WTC11 (cell line): Measurements from ENCODE around the gene MRPS14. TPM values are rescaled to one million over a fixed set of nuclear protein-coding genes. Genes with fewer than 3 reads are reported as not detected.

ENCODE experiments used
- ATAC-seq: fragments of 200-7000 bp; cut with Tn5 transposase; 2 replicates; pipeline ENCODE4 v1.10.0; 2021; ENCODE audit warnings: mild to moderate bottlenecking, moderate library complexity
- CTCF ChIA-PET: fragments of 300-600 bp; sonication (Branson Sonifier 250); formaldehyde crosslinking; loops from one replicate; lab custom pipeline; 2021; ENCODE audit warnings: antibody characterized with exemption; lab: Charles Lee
- POLR2A ChIA-PET: fragments of 350-600 bp; sonication (Branson Sonifier 250); formaldehyde crosslinking; loops from one replicate; lab custom pipeline; 2021; ENCODE audit warnings: antibody characterized with exemption; lab: Charles Lee
- DNase-seq: peaks from one replicate; pipeline ENCODE4 v3.0.0; 2021; ENCODE audit warnings: low spot score
- H3K27ac Mint-ChIP-seq: 2 replicates; pipeline ENCODE4 v1.8.0; 2021; ENCODE audit warnings: mixed read lengths
- H3K27me3 Mint-ChIP-seq: 2 replicates; pipeline ENCODE4 v1.8.0; 2021; ENCODE audit warnings: low read depth, mild to moderate bottlenecking, moderate library complexity, mixed read lengths
- H3K36me3 Mint-ChIP-seq: 2 replicates; pipeline ENCODE4 v1.8.0; 2021; ENCODE audit warnings: mixed read lengths
- H3K4me1 Mint-ChIP-seq: 2 replicates; pipeline ENCODE4 v1.8.0; 2022; ENCODE audit warnings: mixed read lengths
- H3K4me3 Mint-ChIP-seq: 2 replicates; pipeline ENCODE4 v1.8.0; 2021; ENCODE audit warnings: mild to moderate bottlenecking, moderate library complexity, mixed read lengths
- H3K9me3 Mint-ChIP-seq: 2 replicates; pipeline ENCODE4 v1.8.0; 2021; ENCODE audit warnings: mixed read lengths
- ATF1 ChIP-seq: sonication (generic); formaldehyde crosslinking; IDR thresholded peaks from 2 replicates; pipeline ENCODE4 v1.8.1; 2023; ENCODE audit warnings: mild to moderate bottlenecking, moderate library complexity, missing genetic modification reagents
- ETV6 ChIP-seq: sonication (generic); formaldehyde crosslinking; IDR thresholded peaks from 2 replicates; pipeline ENCODE4 v1.8.1; 2022; ENCODE audit warnings: mild to moderate bottlenecking, missing genetic modification reagents
- FOXK1 ChIP-seq: sonication (generic); formaldehyde crosslinking; IDR thresholded peaks from 2 replicates; pipeline ENCODE4 v1.8.0; 2022; ENCODE audit warnings: mild to moderate bottlenecking, moderate library complexity, missing genetic modification reagents
- GABPB1 ChIP-seq: sonication (generic); formaldehyde crosslinking; IDR thresholded peaks from 2 replicates; pipeline ENCODE4 v1.8.1; 2023; ENCODE audit warnings: mild to moderate bottlenecking, missing genetic modification reagents
- IRF2 ChIP-seq: sonication (generic); formaldehyde crosslinking; IDR thresholded peaks from 2 replicates; pipeline ENCODE4 v1.8.0; 2022; ENCODE audit warnings: low read depth, missing genetic modification reagents, borderline replicate concordance
- NFE2L1 ChIP-seq: sonication (generic); formaldehyde crosslinking; IDR thresholded peaks from 2 replicates; pipeline ENCODE4 v1.8.1; 2023; ENCODE audit warnings: missing genetic modification reagents
- NR1H2 ChIP-seq: sonication (generic); formaldehyde crosslinking; IDR thresholded peaks from 2 replicates; pipeline ENCODE4 v1.9.0; 2021; ENCODE audit warnings: mild to moderate bottlenecking, moderate library complexity, missing genetic modification reagents
- PRDM15 ChIP-seq: sonication (generic); formaldehyde crosslinking; IDR thresholded peaks from 2 replicates; pipeline ENCODE4 v1.8.0; 2022; ENCODE audit warnings: missing genetic modification reagents
- PRRX2 ChIP-seq: fragments of 250-450 bp; sonication (Bioruptor Pico); IDR thresholded peaks from 2 replicates; pipeline ENCODE4 v1.8.0; 2021; ENCODE audit warnings: mild to moderate bottlenecking
- RORB ChIP-seq: fragments of 250-450 bp; sonication (Bioruptor Pico); IDR thresholded peaks from 2 replicates; pipeline ENCODE4 v1.9.0; 2021; ENCODE audit warnings: mild to moderate bottlenecking
- SMAD3 ChIP-seq: sonication (generic); formaldehyde crosslinking; IDR thresholded peaks from 2 replicates; pipeline ENCODE4 v1.8.0; 2022; ENCODE audit warnings: missing genetic modification reagents, mild to moderate bottlenecking, borderline replicate concordance
- SOX15 ChIP-seq: fragments of 250-450 bp; sonication (Bioruptor Pico); IDR thresholded peaks from 2 replicates; pipeline ENCODE4 v1.9.0; 2021; ENCODE audit warnings: mild to moderate bottlenecking
- SP1 ChIP-seq: sonication (generic); formaldehyde crosslinking; conservative IDR thresholded peaks from 2 replicates; pipeline ENCODE4 v1.8.1; 2022; ENCODE audit warnings: missing genetic modification reagents
- STAT6 ChIP-seq: sonication (generic); formaldehyde crosslinking; conservative IDR thresholded peaks from 2 replicates; pipeline ENCODE4 v1.8.1; 2023; ENCODE audit warnings: mild to moderate bottlenecking, low read depth, missing genetic modification reagents, moderate library complexity
- ZBTB21 ChIP-seq: sonication (generic); formaldehyde crosslinking; IDR thresholded peaks from 2 replicates; pipeline ENCODE4 v1.8.1; 2023; ENCODE audit warnings: mild to moderate bottlenecking, missing genetic modification reagents, borderline replicate concordance
- ZNF121 ChIP-seq: sonication (generic); formaldehyde crosslinking; IDR thresholded peaks from 2 replicates; pipeline ENCODE4 v1.8.0; 2023; ENCODE audit warnings: missing genetic modification reagents
- ZNF138 ChIP-seq: sonication (generic); formaldehyde crosslinking; conservative IDR thresholded peaks from 2 replicates; pipeline ENCODE4 v1.8.1; 2022; ENCODE audit warnings: mild to moderate bottlenecking, moderate library complexity, missing genetic modification reagents
- ZNF232 ChIP-seq: sonication (generic); formaldehyde crosslinking; IDR thresholded peaks from 2 replicates; pipeline ENCODE4 v1.8.0; 2022; ENCODE audit warnings: mild to moderate bottlenecking, missing genetic modification reagents
- ZNF416 ChIP-seq: fragments of 250-450 bp; sonication (Bioruptor Pico); IDR thresholded peaks from 2 replicates; pipeline ENCODE4 v1.9.0; 2021; ENCODE audit warnings: mild to moderate bottlenecking, inconsistent platforms
- ZNF671 ChIP-seq: fragments of 250-450 bp; sonication (Bioruptor Pico); IDR thresholded peaks from 2 replicates; pipeline ENCODE4 v1.8.0; 2021; ENCODE audit warnings: mild to moderate bottlenecking
- total RNA-seq: library from RNA; stranded (reverse); gene quantifications from 3 replicates; pipeline ENCODE4 v1.2.3, GENCODE V29; 2021
- TF ChIP-seq, protein P1 (sequence below): sonication (generic); formaldehyde crosslinking; IDR thresholded peaks from 2 replicates; pipeline ENCODE4 v1.8.1; 2023; ENCODE audit warnings: mild to moderate bottlenecking, moderate library complexity, missing genetic modification reagents
- TF ChIP-seq, protein P2 (sequence below): fragments of 200-600 bp; IDR thresholded peaks from 2 replicates; pipeline ENCODE4 v1.8.0; 2022; ENCODE audit warnings: antibody characterized with exemption
- TF ChIP-seq, protein P3 (sequence below): sonication (generic); formaldehyde crosslinking; IDR thresholded peaks from 2 replicates; pipeline ENCODE4 v1.8.0; 2023; ENCODE audit warnings: mild to moderate bottlenecking, missing genetic modification reagents

The MRPS14 gene
- total RNA-seq, 1 experiment from 2014 or later = 30.4 TPM

DNA sequence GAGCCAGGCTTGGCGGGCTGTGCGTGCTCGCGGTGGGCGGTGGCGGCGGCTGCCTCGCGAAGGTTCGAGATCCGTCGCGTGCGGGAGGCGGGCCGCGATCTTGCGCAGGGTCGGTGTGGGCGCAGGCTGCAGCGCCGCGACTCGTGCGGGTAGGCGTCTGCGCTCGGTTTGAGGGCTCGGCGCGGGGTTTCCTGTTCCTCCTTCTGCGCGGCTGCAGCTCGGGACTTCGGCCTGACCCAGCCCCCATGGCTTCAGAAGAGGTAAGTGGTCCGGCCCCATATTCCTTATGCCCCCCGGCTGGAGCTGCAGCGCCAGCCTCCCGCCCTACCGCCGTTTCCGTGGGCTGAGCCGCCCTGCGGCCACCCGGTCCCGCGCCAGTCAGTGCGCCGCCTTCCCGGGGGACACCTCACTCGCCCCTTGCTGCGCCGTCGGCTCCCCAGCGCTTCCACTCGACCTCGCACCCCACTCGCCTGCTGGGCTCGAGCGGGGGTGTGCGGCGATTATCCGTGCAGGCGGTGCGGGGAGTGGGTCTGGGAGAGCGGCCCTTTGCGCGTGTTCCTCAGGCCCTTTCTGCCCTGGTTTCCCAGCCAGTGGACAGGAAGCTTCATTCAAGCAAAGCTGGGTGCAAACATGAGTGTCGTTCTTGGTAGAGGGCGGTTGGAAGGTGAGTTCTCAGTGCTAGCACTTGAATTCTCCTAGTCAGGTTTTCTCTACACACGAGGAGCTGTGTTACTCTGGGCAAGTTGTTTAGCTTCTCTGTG is 23.1 kb downstream of the MRPS14 start, which contains the start of gene CACYBP (continued):
- TF ChIP-seq GABPB1 (CRISPR knock-in tag) (0 out of 2 replicates have a peak, but pooled peaks have one; percentile 52), PRRX2 (CRISPR knock-in tag) (no peak), ATF1 (CRISPR knock-in tag) (no peak; the same call in 1 of the 2 replicates), NR1H2 (CRISPR knock-in tag) (no peak), PRDM15 (CRISPR knock-in tag) (0 out of 2 replicates have a peak, but pooled peaks have one; percentile 5), ZNF232 (CRISPR knock-in tag) (peak; percentile 88), ZNF671 (no peak), SMAD3 (CRISPR knock-in tag) (peak; percentile 47), ZNF121 (CRISPR knock-in tag) (no peak), IRF2 (no peak), SP1 (CRISPR knock-in tag) (peak; percentile 81; the same call in 1 of the 2 replicates)
- TF ChIP-seq, protein P1, sequence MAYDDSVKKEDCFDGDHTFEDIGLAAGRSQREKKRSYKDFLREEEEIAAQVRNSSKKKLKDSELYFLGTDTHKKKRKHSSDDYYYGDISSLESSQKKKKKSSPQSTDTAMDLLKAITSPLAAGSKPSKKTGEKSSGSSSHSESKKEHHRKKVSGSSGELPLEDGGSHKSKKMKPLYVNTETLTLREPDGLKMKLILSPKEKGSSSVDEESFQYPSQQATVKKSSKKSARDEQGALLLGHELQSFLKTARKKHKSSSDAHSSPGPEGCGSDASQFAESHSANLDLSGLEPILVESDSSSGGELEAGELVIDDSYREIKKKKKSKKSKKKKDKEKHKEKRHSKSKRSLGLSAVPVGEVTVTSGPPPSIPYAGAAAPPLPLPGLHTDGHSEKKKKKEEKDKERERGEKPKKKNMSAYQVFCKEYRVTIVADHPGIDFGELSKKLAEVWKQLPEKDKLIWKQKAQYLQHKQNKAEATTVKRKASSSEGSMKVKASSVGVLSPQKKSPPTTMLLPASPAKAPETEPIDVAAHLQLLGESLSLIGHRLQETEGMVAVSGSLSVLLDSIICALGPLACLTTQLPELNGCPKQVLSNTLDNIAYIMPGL (CRISPR knock-in tag) = peak; percentile 86; the same call in 1 of the 2 replicates
- TF ChIP-seq, protein P2, sequence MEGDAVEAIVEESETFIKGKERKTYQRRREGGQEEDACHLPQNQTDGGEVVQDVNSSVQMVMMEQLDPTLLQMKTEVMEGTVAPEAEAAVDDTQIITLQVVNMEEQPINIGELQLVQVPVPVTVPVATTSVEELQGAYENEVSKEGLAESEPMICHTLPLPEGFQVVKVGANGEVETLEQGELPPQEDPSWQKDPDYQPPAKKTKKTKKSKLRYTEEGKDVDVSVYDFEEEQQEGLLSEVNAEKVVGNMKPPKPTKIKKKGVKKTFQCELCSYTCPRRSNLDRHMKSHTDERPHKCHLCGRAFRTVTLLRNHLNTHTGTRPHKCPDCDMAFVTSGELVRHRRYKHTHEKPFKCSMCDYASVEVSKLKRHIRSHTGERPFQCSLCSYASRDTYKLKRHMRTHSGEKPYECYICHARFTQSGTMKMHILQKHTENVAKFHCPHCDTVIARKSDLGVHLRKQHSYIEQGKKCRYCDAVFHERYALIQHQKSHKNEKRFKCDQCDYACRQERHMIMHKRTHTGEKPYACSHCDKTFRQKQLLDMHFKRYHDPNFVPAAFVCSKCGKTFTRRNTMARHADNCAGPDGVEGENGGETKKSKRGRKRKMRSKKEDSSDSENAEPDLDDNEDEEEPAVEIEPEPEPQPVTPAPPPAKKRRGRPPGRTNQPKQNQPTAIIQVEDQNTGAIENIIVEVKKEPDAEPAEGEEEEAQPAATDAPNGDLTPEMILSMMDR = no peak
- TF ChIP-seq, all 79 proteins: peak for 23

- POLR2A ChIA-PET = interaction anchor here (0.6 to 3.8 kb wide), 14 partner anchors 12 to 977 kb away, joined by 3 to 27 read pairs (median 4); partner anchors contain the start of genes MRPS14 and RC3H1
- Mint-ChIP-seq H3K4me1 (peaks cover 32% of the 10 kb centered on the region), H3K9me3 (no peaks in the 10 kb centered on the region), H3K4me3 (no peak overlapping the region), H3K27me3 (no peaks in the 10 kb centered on the region), H3K27ac (no peak overlapping the region), H3K36me3 (0 out of 2 replicates have a peak, but pooled peaks cover 5% of the 10 kb centered on the region)
- DNase-seq (peak; percentile 94), ATAC-seq (peak; percentile 78)
- CTCF ChIA-PET = interaction anchor here (0.9 to 3.2 kb wide), 15 partner anchors 13 to 737 kb away, joined by 3 to 15 read pairs (median 6); partner anchors contain the start of gene MRPS14
- TF ChIP-seq RORB (CRISPR knock-in tag) (no peak), ZNF138 (no peak), ZBTB21 (CRISPR knock-in tag) (no peak), SOX15 (CRISPR knock-in tag) (no peak), ETV6 (no peak), FOXK1 (CRISPR knock-in tag) (peak; percentile 85), ZNF416 (CRISPR knock-in tag) (0 out of 2 replicates have a peak, but pooled peaks have one; percentile 14), ZNF671 (peak; percentile 34; the same call in 1 of the 2 replicates), NR1H2 (CRISPR knock-in tag) (no peak), STAT6 (no peak), NFE2L1 (no peak), SMAD3 (CRISPR knock-in tag) (no peak)
- TF ChIP-seq, protein P3, sequence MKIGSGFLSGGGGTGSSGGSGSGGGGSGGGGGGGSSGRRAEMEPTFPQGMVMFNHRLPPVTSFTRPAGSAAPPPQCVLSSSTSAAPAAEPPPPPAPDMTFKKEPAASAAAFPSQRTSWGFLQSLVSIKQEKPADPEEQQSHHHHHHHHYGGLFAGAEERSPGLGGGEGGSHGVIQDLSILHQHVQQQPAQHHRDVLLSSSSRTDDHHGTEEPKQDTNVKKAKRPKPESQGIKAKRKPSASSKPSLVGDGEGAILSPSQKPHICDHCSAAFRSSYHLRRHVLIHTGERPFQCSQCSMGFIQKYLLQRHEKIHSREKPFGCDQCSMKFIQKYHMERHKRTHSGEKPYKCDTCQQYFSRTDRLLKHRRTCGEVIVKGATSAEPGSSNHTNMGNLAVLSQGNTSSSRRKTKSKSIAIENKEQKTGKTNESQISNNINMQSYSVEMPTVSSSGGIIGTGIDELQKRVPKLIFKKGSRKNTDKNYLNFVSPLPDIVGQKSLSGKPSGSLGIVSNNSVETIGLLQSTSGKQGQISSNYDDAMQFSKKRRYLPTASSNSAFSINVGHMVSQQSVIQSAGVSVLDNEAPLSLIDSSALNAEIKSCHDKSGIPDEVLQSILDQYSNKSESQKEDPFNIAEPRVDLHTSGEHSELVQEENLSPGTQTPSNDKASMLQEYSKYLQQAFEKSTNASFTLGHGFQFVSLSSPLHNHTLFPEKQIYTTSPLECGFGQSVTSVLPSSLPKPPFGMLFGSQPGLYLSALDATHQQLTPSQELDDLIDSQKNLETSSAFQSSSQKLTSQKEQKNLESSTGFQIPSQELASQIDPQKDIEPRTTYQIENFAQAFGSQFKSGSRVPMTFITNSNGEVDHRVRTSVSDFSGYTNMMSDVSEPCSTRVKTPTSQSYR (CRISPR knock-in tag) = no peak
These were observed 23.8 kb downstream of the MRPS14 start for GRCh38 chr1:174999216-174999935.
